H1 (cell line): ENCODE data around the gene SLC25A11. TPM values are rescaled to one million over a fixed set of nuclear protein-coding genes. Genes with fewer than 3 reads are reported as not detected.

ENCODE experiments used
- ASH2L ChIP-seq: fragments of 200-600, 300-600 bp; sonication (generic); IDR thresholded peaks from one replicate; pipeline ENCODE4 v1.7.1; 2017; ENCODE audit warnings: low read length
- CBX8 ChIP-seq: fragments of 300-800, 300-1000 bp; sonication (generic); IDR thresholded peaks from 2 replicates; pipeline ENCODE4 v1.7.1; 2016; ENCODE audit warnings: low read depth, low read length, borderline replicate concordance
- CEBPB ChIP-seq: IDR thresholded peaks from 2 replicates; pipeline ENCODE4 v1.6.1; 2012; ENCODE audit warnings: low read depth, low read length
- CHD2 ChIP-seq: IDR thresholded peaks from 2 replicates; pipeline ENCODE4 v1.6.1; 2012; ENCODE audit warnings: low read length, improper control_type of control experiment
- EGR1 ChIP-seq: IDR thresholded peaks from 2 replicates; pipeline ENCODE4 v1.6.1; 2011; ENCODE audit warnings: low read depth, low read length, borderline replicate concordance
- EZH2 ChIP-seq: fragments of 200-600 bp; sonication (generic); IDR thresholded peaks from 2 replicates; pipeline ENCODE4 v1.7.1; 2012; ENCODE audit warnings: low read depth, mild to moderate bottlenecking, moderate library complexity, low read length, inconsistent platforms; ENCODE audit not compliant: severe bottlenecking
- KDM1A ChIP-seq: fragments of 200-600, 300-600 bp; sonication (generic); IDR thresholded peaks from 2 replicates; pipeline ENCODE4 v1.7.1; 2016; ENCODE audit warnings: mild to moderate bottlenecking, low read length, borderline replicate concordance
- MAFK ChIP-seq: IDR thresholded peaks from 2 replicates; pipeline ENCODE4 v1.6.1; 2012; ENCODE audit warnings: low read depth, mild to moderate bottlenecking, improper control_type of control experiment, low read length
- PHF8 ChIP-seq: fragments of 200-600 bp; sonication (generic); conservative IDR thresholded peaks from 2 replicates; pipeline ENCODE4 v1.7.1; 2012; ENCODE audit warnings: low read depth, mild to moderate bottlenecking, inconsistent platforms, low read length, moderate library complexity
- SP1 ChIP-seq: IDR thresholded peaks from 2 replicates; pipeline ENCODE4 v1.6.1; 2011; ENCODE audit warnings: low read depth, low read length
- SP2 ChIP-seq: IDR thresholded peaks from 2 replicates; pipeline ENCODE4 v1.6.1; 2012; ENCODE audit warnings: mild to moderate bottlenecking, low read length, inconsistent platforms
- SUZ12 ChIP-seq: fragments of 200-600 bp; sonication (generic); IDR thresholded peaks from 2 replicates; pipeline ENCODE4 v1.6.1; 2012; ENCODE audit warnings: mild to moderate bottlenecking, inconsistent platforms, low read length, moderate library complexity, mixed read lengths
- polyA plus RNA-seq, 7 experiments: library from polyadenylated mRNA; depleted of rRNA in 3 of 7; stranded (reverse) in 5 of 7; unstranded in 2 of 7; fragments of >200 nt in 5 of 7; fragments of 200-250 nt in 2 of 7; gene quantifications; 1 replicate in 5 of 7; 2 replicates in 1 of 7; 4 replicates in 1 of 7; pipeline versions ENCODE4 v1.2.1 to v1.2.3, GENCODE V29; 2011 to 2013; ENCODE audit warnings: missing spikeins in 2 of 7, mixed read lengths in 2 of 7
- total RNA-seq: library from RNA; stranded (reverse); fragmentation: NEBNext Ultra II Directional; extraction: Animal tissue kit (Norgen Biotek cat#: 25700); gene quantifications from 2 replicates; pipeline ENCODE4 v1.2.1, GENCODE V29; 2021
- TF ChIP-seq, protein P1 (sequence below): IDR thresholded peaks from 2 replicates; pipeline ENCODE4 v1.6.1; 2012; ENCODE audit warnings: inconsistent platforms
- TF ChIP-seq, protein P2 (sequence below): IDR thresholded peaks from 2 replicates; pipeline ENCODE4 v1.6.1; 2011; ENCODE audit warnings: low read depth, mild to moderate bottlenecking, low read length; ENCODE audit not compliant: insufficient read depth

The SLC25A11 gene
- total and polyA plus RNA-seq, 2 of the 8 experiments (the other 6 are each of a cell fraction or from before 2014, with no cell fraction given): 55.9 to 97.0 TPM

DNA sequence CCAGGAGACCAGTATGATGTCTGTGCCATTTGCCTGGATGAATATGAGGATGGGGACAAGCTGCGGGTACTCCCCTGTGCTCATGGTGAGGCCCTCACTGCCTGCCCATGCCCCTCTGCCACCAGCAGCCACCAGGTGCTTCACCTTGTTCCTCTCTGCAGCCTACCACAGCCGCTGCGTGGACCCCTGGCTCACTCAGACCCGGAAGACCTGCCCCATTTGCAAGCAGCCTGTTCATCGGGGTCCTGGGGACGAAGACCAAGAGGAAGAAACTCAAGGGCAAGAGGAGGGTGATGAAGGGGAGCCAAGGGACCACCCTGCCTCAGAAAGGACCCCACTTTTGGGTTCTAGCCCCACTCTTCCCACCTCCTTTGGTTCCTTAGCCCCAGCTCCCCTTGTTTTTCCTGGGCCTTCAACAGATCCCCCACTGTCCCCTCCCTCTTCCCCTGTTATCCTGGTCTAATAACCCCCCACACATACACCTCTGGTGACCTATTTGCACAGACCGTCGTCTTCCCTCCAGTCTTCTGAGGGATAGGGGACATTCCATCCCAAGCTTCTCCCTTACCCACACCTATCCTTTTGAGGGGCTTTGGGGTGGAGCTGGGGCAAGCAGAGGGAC lies 4.8 kb upstream of the SLC25A11 start (continued):
- TF ChIP-seq KDM1A (no peak), SP2 (no peak), EGR1 (no peak), SUZ12 (no peak), MAFK (no peak), PHF8 (no peak), CHD2 (no peak), ASH2L (no peak), EZH2 (no peak), CEBPB (no peak), CBX8 (no peak), SP1 (no peak)
- TF ChIP-seq, protein P1, sequence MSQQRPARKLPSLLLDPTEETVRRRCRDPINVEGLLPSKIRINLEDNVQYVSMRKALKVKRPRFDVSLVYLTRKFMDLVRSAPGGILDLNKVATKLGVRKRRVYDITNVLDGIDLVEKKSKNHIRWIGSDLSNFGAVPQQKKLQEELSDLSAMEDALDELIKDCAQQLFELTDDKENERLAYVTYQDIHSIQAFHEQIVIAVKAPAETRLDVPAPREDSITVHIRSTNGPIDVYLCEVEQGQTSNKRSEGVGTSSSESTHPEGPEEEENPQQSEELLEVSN: no peak
- TF ChIP-seq, protein P2, sequence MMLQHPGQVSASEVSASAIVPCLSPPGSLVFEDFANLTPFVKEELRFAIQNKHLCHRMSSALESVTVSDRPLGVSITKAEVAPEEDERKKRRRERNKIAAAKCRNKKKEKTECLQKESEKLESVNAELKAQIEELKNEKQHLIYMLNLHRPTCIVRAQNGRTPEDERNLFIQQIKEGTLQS: no peak
